HuH-7.5 (cell line): ENCODE data around the gene TRAF2.

ENCODE experiments used
- DNase-seq: peaks from one replicate; pipeline ENCODE4 v3.0.0; 2011; ENCODE audit warnings: low spot score

Gene TRAF2

DNA sequence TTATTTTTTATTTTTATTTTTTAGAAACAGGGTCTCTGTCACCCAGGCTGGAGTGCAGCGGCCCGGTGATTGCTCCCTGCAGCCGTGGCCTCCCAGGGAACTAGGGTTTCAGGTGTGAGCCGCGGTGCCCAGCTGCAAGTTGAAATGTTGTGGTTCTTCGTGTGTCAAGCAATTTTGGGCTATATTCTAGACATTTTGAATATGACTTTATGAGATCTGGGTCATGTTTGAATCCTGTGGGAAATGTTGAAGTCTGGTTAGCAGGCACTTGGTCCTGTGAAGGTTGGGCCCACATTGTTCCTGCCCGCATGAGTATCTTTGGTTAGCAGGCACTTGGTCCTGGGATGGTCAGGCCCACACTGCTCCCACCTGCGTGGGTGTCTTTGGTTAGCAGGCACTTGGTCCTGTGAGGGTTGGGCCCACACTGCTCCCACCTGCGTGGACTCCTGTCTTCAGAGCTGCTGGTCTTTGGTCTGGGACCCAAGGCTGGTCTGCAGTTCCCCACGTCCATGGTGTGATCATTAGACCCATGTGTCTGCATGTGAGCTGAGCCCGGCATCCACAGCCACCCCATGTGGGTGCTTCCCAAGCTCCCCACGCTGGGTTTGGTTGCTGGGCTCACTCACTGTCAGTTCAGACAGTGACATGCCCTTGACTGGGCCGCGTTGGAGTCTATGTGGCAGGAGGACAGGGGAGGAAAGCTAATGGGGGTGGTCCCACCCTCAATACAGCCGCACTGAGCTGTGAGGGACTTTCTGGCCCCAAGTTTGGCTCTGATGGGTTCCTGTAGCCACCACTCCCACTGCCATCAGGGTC is 51.1 kb downstream of the TRAF2 start:
- no peak for DNase-seq

DNA sequence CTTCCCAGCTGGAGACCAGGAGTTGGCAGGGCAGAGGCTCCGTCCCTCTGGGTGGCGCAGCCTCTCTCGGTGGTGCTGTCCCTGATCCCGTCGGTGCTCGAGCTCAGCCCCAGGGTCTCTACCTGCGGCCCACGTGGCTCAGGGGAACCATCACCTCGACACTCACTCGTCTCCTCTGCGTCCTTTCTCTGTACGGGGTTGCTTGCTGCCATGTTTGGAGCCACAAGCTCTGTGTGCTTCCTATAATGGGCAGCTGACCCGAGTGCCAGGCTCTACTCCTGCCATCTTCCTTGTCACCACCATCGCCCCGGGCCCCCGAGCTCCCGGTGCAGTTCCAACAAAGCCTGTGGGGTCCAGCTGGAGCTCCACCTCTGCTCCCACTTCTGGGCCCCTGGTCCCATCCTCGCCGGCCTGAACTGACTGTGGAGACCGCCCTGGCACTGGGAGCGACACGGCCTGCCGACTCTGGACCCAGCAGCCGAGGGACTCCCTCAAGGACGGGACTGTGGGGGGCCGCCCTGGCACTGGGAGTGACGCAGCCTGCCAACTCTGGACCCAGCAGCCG is 53.2 kb downstream of the TRAF2 start:
- no peak for DNase-seq

DNA sequence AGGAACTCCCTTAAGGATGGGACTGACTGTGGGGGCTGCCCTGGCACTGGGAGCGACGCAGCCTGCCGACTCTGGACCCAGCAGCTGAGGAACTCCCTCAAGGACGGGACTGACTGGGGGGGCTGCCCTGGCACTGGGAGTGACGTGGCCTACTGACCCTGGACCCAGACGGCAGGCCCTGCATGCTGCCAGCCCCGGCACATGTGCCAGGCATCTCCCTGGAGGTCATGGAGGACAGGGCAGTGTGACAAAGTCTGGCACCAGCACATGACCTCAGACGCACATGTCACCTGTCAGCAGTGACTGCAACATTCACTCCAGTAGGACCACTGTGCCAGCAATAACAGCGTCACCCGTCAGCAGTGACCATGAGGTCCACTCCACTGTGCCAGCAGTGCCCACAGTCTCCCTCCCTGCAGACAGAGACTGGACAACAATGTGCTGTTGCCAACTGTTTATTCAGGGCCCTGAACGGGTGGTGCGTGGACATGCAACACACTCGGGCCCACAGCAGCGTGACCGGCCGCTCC is 53.7 kb downstream of the TRAF2 start:
- DNase-seq, result no peak

DNA sequence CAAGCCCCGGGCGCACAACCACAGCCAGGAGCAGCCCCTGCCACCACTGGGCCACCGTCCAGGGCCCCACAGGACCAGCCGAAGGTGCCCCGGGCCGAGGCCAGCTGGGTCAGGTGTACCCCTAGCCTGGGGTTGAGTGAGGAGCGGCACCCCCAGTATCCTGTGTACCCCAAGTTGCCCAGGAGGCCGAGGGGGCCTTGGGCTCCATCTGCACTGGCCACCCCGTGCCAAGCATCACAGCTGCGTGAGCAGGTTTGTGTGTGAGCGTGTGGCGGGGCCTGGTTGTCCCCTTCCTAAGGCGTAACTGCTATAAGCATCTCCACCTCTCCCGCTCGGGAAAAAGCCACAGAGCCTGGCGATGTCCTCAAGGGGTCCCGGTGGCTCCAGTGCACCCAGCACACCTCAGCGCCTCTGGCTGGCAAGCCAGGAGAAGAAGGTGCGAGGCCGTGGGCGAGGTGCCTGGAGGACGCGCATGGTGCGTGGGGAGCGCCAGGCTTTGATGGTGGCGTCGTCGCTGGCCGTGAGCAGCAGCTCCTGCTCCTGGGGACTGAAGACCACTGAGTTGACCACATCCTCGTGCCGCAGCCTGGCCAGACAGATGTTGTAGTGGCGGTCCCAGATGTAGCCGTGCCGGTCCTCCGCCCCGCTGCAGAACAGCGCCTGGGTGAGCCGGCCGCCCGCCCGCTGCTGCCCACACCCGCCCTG is 54.4 kb downstream of the TRAF2 start:
- DNase-seq, result no peak

DNA sequence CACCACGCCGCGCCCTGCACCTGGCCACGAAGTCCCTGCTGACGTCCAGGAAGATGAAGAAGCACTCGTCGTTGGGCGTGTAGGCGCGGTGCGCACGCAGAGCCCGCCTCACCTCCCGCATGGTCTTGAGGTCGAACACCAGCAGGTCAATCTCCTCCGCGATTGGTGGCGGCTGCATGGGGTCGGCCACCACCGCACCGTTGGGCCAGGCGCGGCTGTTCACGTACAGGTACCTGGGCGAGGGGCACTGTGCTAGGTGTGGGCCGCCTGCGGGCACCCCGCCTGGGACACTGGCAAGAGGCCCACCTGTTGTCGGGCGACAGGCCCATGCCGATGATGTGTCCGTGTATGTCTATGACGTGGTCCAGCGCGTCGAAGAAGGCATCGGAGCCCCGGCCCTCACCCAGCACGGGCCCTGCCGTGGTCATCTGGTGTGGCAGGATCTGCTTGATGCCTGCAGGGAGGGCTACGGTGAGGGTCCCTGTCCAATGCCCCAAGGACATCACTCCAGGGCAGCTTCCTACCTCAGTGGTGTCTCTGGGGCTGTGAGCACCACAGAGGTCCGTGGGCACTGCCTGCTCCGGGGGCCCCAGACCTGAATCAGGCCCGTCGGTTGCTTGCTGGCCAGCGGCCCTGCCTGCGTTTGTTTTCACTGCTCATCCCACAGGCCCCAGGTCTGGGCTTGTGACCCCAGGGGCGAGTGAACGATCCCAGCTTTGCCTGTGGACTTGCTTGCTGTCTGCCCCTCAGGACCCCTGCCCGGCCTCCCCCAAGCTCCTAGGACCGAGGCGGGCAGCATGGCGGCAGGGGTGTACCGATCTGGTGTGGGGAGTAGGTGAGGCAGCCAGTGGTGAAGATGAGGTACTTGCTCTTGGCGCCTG is 55.2 kb downstream of the TRAF2 start:
- DNase-seq, result no peak

DNA sequence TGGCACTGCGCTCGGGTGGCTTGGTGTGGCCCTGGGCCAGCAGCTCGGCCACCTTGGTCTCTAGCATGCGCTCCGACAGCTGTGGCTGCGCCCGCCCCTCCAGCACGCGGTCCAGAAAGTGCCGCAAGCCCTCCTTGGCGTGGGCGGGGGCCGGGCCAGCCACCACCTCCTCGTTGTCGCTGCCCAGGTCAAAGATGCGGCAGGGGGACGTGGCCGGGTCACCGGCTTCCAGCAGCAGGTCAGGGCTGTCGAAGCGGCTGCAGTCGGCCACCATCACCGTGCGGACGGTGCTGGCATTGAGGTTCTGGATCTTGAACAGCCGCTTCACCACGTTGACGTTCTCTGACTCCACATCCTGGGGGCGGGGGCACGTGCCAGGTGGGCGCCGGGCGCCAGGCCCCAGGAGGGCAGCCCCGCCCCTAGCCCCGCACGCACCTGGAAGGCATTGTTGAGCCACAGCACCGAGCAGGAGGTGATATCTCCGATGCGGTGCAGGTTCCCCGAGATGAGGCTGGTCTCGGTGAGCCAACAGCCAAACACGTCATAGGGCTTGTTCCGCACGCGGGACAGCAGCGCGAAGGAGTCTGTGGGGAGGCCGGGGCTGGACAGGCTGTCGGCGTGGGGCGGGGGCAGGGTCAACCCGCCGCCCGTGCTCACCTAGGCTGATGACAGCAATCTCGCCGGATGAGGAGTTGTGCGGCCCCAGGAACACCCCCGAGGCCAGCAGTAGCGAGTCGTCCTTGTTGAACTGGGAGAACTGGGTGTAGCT is 56.0 kb downstream of the TRAF2 start:
- no peak for DNase-seq

DNA sequence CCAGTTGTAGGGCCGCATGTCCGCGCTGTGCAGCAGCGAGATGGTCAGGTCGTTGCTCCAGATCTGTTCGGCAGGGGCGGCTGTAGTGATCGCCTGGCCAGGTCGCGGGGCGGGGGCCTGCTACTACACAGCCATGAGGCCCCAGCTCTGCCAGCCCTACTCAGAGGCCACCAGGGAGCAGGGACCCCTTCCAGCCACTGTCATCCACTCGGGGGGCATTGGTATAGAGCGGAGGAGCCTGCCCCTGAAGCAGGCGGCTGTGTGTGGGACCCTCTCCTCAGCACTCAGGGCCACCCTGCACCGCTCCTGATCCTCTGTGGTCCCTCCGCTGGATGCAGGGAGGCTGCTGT is 56.5 kb downstream of the TRAF2 start:
- no peak for DNase-seq

DNA sequence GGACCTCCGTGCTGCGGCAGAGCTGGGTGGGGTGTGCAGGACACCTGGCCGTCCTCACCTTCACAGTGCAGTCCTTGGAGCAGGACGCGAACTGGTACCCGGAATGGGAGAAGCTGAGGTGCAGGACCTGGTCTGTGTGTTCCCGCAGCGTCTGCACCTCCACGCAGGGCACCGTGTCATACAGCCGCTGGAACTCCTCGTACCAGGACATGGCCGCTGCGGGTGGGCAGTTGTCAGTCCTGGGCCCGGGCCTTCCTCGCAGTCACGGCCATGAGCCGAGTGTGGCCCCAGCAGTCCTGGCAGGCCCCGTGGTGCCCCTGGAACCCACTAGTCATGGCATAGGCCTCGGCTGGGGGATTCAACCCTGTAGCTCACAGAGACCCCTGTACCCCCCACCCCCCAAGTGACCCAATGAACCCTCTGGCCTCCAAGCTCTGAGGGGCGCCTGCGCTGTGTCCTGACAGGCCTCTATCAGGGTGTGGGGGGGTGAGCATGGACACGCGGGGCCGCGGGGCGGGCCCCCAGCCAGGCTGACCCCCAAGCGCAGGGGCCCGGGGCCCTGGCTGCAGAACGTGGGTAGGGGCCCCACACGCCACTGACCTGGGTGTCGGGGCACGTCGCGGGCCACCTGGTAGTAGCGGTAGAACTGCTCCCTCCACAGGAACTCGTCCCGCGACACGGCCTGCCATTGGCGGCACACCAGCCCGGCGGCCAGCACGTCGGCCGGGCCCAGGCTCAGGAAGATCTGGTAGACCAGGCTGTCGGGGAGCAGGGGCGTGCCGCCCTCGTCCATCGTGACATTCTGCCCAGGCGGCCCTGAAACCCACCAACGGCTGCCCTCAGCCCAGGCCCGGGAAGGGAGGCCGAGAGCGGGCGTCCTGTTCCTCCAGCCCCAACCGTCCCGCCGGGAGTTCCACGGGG is 57.2 kb downstream of the TRAF2 start:
- peak; percentile 79 for DNase-seq

DNA sequence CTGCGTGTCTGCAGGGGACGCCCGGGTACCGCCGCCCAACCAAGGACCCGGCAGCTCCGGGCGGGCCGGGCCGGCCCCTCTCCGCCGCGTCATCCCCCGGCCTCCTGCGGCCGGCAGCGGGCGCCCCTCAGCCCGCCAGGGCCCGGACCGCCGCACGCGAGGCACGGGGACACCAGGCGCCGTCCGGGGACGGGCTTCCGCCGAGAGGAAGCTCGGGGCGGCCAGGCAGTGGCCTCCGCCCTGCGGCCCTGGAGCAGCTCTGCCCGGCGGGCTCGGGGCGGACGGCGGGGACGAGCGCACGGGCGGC is 57.8 kb downstream of the TRAF2 start:
- DNase-seq, result peak; percentile 73

DNA sequence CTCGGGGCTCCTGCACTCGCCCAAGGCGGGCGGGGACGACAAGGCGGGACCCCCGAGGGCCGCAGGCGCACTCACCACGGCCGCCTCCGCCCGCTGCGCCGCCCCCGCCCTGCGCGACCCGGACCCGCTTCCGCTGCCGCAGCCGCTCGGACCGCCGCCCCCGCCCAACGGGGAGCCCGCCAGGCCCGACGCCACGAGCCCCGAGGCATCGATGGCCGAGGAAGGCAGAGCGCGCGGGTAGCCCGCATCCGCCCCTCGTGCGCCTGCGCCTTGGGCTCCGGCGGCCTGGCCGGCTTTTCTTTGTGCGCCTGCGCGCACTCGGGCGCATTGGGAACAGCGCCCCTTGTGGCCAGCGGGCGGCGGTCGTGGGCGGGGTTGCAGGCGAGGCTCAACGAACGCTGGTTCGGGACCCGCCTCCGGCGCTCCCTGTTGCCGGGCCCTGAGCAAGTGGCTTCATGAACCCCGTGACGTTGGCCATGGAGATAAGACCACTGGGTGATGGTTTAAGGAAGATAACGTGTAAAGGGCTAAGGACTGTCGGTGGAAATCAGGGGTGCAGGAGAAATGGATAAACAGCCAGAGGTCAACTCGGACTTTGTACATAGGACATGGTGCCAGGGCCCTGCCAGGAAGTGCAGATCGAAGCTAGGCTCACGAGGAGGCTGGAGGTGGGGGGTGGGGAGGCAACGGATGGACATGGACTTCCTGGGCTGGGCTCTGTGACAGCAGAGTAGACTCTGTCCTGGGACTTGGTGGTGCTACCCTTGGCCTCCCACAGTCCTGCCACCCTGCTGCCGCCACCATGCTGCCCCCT is 58.4 kb downstream of the TRAF2 start, which contains the start of the genes C8G and FBXW5:
Gene C8G, plus strand, starts transcription at position 725 of the 814 bp plus-strand sequence. Its CDS starts 78 bp downstream, at position 803.
Gene FBXW5, minus strand, starts transcription at position 220 of the 814 bp plus-strand sequence. CDS start 655 bp downstream, outside the sequence.
- peak; percentile 99 for DNase-seq

DNA sequence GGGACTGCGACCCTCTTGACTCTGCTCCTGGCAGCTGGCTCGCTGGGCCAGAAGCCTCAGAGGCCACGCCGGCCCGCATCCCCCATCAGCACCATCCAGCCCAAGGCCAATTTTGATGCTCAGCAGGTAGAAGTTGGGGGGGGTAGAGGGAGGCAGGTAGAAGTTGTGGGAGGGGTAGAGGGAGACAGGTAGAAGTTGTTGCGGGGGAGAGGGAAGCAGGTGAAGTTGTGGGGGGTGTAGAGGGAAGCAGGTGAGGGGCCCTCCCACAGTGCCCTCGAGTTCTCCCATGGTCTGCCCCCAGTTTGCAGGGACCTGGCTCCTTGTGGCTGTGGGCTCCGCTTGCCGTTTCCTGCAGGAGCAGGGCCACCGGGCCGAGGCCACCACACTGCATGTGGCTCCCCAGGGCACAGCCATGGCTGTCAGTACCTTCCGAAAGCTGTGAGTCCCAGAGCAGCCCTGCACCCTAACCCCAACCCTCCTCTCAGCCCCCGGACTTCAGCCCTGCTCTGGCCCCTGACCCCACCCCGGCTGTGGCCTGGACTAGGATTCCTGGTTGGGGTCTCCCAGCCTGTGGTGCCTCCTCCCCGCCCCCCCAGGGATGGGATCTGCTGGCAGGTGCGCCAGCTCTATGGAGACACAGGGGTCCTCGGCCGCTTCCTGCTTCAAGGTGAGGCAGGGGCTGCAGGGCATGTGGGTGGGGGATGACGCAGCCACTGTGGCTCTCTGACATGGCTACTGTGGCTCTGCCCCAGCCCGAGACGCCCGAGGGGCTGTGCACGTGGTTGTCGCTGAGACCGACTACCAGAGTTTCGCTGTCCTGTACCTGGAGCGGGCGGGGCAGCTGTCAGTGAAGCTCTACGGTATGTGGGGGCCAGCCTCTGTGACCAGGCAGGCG is 59.3 kb downstream of the TRAF2 start:
- no peak for DNase-seq

DNA sequence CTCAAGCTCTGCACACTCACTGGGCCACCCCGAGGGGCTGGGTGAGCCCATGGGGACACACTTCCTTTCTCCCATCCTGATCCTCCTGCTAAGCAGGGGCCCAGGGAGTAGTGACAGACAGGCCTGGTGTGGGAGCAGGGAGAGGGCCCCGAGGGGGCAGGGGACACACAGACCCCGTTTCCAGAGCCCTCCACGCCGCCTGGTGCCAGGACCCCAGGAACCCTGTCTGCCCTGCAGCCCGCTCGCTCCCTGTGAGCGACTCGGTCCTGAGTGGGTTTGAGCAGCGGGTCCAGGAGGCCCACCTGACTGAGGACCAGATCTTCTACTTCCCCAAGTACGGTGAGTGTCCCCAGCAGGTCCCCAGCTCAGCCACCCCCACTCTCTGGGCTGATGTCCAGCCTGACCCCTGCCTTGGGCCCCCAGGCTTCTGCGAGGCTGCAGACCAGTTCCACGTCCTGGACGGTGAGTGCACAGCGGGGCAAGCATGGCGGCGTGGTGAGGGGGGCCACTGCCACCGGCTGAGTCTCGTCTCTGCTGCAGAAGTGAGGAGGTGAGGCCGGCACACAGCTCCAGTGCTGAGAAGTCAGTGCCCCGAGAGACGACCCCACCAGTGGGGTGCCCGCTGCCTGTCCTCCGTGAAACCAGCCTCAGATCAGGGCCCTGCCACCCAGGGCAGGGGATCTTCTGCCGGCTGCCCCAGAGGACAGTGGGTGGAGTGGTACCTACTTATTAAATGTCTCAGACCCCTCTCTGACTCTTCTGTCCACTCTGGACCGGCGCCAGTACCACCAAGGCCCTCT is 60.1 kb downstream of the TRAF2 start:
- no peak for DNase-seq

DNA sequence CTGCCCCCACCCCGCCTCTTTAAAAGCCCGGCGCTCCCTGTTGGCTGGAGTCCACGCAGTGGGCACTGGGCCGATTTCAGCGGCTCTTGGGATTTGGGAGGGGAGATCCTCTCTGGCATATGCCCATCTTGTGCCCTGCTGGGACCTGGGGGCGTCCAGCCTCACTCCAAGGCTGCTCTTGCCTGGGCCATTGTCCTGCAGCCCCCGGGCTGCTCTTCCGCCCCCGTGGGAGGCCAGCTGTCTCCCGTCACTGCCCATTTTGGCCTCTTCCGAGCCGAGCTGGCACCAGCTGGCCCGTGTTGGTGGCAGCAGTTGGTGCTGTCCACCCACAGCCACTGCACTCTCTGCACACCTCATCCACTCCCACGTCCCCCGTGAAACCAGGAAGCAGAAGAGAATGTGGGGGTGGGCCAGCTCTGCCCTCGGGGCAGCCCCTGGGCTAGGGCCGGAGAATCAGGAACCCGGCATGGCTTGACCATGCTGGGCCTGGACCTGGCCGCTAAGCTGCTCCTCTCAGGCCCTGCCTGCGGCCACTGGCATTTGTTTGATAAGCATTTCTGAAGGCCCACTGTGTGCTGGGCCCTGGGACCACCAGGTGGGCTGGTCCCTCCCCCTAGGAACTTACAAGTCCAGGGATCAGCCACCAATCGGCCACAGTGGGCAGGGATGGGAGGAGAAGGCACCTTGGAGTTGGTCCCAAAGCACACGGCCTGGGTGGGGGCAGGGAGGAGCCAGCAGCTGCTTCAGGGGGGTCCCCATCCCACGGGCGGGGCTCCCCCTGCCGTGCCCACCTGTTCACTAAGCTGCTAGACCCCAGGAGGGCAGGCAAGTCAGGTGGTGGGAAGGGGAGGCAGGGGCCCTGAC is 60.9 kb downstream of the TRAF2 start:
- no peak for DNase-seq

DNA sequence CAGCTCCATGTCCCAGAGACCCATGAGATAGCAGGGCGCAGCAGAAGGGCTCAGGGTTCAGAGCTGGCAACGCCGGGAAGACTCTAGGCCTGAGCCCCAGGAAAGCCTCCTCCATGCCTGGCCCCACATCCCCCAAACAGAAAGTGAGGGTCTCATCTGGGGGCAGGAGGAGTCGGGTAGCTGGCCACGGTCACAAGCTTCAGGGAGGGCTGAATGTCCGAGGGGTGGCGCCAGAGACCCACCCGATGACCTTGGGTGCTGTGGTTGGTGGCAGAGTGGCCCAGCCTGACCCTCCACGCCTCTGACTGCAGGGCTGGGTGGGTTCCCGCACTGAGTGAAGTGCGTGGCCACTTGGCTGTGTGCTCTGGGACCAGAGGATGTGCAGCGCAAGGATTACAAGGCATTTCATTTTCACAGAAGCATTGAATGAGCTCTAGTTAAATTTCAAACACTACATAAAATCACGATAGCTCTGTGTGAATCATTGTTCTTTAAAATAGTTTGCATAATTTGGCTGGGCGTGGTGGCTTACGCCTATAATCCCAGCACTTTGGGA is 61.7 kb downstream of the TRAF2 start:
- DNase-seq, result peak; percentile 81

DNA sequence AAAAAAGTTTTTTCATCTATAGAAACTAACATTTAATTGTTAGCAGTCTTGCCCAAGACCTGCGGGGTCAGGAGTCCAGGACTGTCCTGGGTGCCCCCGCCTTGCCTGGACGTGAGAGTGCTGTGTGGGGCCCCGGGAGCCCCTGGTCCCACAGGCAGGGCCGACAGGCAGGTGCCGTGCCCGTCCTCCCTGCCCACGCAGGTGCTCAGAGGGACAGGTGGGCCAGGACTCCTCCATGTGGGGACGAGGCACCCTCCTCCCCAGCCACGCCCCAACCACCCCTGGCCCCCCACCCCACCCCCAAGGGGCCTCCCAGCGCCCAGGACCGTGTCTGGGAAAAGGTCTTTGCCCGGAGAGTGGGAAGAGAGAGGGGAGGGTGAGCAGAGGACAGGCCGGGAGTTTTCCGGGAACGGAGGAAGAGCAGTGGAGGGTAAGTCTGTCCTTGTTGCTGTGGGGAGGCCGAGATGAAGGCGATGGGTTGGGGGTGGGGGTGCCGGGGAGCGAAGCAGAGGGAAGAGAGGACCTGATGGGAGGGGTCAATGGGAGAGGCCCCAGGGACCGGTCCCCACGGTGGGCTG is 63.0 kb downstream of the TRAF2 start:
- no peak for DNase-seq
